ENCODE data around the gene NEGR1. TPM values are rescaled to one million over a fixed set of nuclear protein-coding genes. Genes with fewer than 3 reads are reported as not detected.

NEGR1 gene
- total and polyA plus RNA-seq, 2 experiments from 2014 or later, result 0.57 to 0.94 TPM

DNA sequence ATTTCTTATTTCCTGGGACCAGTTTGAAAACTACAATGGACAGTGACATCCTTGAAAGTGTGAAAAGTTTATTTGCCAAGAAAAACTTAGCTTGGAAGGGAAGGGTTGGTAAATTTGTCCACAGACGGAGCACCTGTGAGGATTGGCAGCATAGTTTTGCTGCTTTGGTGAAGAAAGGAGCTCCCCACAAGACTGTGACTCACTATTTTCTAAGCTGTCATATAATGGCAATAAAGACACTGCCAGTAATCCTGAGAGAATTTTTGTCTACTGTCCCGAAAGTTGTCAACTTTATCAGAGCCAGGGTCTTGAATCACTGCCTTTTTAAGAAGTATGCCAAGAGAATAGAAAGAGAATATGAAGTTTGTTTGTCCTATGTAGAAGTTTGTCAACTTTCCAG is 230.8 kb downstream of the NEGR1 start:
- Histone ChIP-seq H3K27ac (ENCODE audit: low read depth) (no peak overlapping the region), H3K4me1 (ENCODE audit: insufficient read depth) (peaks cover 13% of the 10 kb centered on the region; the same call in 1 of the 2 replicates), H3K4me3 (no peak overlapping the region), H3K4me2 (no peak overlapping the region), H3K9me2 (ENCODE audit: insufficient read depth) (no peaks in the 10 kb centered on the region), H3K36me3 (ENCODE audit: insufficient read depth) (no peaks in the 10 kb centered on the region), H3K79me2 (replicated peaks; ENCODE audit: insufficient read depth) (no peaks in the 10 kb centered on the region), H3K27me3 (ENCODE audit: insufficient read depth) (no peaks in the 10 kb centered on the region), H3F3A (replicated peaks; ENCODE audit: low read depth) (no peaks in the 10 kb centered on the region), H2AFZ (no peak overlapping the region), H4K20me1 (replicated peaks; ENCODE audit: insufficient read depth) (no peaks in the 10 kb centered on the region)
- TF ChIP-seq, protein P1, sequence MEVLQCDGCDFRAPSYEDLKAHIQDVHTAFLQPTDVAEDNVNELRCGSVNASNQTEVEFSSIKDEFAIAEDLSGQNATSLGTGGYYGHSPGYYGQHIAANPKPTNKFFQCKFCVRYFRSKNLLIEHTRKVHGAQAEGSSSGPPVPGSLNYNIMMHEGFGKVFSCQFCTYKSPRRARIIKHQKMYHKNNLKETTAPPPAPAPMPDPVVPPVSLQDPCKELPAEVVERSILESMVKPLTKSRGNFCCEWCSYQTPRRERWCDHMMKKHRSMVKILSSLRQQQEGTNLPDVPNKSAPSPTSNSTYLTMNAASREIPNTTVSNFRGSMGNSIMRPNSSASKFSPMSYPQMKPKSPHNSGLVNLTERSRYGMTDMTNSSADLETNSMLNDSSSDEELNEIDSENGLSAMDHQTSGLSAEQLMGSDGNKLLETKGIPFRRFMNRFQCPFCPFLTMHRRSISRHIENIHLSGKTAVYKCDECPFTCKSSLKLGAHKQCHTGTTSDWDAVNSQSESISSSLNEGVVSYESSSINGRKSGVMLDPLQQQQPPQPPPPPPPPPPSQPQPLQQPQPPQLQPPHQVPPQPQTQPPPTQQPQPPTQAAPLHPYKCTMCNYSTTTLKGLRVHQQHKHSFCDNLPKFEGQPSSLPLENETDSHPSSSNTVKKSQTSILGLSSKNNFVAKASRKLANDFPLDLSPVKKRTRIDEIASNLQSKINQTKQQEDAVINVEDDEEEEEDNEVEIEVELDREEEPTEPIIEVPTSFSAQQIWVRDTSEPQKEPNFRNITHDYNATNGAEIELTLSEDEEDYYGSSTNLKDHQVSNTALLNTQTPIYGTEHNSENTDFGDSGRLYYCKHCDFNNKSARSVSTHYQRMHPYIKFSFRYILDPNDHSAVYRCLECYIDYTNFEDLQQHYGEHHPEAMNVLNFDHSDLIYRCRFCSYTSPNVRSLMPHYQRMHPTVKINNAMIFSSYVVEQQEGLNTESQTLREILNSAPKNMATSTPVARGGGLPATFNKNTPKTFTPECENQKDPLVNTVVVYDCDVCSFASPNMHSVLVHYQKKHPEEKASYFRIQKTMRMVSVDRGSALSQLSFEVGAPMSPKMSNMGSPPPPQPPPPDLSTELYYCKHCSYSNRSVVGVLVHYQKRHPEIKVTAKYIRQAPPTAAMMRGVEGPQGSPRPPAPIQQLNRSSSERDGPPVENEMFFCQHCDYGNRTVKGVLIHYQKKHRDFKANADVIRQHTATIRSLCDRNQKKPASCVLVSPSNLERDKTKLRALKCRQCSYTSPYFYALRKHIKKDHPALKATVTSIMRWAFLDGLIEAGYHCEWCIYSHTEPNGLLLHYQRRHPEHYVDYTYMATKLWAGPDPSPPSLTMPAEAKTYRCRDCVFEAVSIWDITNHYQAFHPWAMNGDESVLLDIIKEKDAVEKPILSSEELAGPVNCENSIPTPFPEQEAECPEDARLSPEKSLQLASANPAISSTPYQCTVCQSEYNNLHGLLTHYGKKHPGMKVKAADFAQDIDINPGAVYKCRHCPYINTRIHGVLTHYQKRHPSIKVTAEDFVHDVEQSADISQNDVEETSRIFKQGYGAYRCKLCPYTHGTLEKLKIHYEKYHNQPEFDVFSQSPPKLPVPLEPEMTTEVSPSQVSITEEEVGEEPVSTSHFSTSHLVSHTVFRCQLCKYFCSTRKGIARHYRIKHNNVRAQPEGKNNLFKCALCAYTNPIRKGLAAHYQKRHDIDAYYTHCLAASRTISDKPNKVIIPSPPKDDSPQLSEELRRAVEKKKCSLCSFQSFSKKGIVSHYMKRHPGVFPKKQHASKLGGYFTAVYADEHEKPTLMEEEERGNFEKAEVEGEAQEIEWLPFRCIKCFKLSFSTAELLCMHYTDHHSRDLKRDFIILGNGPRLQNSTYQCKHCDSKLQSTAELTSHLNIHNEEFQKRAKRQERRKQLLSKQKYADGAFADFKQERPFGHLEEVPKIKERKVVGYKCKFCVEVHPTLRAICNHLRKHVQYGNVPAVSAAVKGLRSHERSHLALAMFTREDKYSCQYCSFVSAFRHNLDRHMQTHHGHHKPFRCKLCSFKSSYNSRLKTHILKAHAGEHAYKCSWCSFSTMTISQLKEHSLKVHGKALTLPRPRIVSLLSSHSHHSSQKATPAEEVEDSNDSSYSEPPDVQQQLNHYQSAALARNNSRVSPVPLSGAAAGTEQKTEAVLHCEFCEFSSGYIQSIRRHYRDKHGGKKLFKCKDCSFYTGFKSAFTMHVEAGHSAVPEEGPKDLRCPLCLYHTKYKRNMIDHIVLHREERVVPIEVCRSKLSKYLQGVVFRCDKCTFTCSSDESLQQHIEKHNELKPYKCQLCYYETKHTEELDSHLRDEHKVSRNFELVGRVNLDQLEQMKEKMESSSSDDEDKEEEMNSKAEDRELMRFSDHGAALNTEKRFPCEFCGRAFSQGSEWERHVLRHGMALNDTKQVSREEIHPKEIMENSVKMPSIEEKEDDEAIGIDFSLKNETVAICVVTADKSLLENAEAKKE (CRISPR knock-in tag; IDR thresholded peaks at IDR 0.05), result no peak
- no peak for TF ChIP-seq ZNF114 (CRISPR knock-in tag; IDR thresholded peaks at IDR 0.05)
- TF ChIP-seq, protein P2, sequence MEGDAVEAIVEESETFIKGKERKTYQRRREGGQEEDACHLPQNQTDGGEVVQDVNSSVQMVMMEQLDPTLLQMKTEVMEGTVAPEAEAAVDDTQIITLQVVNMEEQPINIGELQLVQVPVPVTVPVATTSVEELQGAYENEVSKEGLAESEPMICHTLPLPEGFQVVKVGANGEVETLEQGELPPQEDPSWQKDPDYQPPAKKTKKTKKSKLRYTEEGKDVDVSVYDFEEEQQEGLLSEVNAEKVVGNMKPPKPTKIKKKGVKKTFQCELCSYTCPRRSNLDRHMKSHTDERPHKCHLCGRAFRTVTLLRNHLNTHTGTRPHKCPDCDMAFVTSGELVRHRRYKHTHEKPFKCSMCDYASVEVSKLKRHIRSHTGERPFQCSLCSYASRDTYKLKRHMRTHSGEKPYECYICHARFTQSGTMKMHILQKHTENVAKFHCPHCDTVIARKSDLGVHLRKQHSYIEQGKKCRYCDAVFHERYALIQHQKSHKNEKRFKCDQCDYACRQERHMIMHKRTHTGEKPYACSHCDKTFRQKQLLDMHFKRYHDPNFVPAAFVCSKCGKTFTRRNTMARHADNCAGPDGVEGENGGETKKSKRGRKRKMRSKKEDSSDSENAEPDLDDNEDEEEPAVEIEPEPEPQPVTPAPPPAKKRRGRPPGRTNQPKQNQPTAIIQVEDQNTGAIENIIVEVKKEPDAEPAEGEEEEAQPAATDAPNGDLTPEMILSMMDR (conservative IDR thresholded peaks at IDR 0.05; ENCODE audit: low read depth in 2 of 2), result no peak
- TF ChIP-seq, protein P3, sequence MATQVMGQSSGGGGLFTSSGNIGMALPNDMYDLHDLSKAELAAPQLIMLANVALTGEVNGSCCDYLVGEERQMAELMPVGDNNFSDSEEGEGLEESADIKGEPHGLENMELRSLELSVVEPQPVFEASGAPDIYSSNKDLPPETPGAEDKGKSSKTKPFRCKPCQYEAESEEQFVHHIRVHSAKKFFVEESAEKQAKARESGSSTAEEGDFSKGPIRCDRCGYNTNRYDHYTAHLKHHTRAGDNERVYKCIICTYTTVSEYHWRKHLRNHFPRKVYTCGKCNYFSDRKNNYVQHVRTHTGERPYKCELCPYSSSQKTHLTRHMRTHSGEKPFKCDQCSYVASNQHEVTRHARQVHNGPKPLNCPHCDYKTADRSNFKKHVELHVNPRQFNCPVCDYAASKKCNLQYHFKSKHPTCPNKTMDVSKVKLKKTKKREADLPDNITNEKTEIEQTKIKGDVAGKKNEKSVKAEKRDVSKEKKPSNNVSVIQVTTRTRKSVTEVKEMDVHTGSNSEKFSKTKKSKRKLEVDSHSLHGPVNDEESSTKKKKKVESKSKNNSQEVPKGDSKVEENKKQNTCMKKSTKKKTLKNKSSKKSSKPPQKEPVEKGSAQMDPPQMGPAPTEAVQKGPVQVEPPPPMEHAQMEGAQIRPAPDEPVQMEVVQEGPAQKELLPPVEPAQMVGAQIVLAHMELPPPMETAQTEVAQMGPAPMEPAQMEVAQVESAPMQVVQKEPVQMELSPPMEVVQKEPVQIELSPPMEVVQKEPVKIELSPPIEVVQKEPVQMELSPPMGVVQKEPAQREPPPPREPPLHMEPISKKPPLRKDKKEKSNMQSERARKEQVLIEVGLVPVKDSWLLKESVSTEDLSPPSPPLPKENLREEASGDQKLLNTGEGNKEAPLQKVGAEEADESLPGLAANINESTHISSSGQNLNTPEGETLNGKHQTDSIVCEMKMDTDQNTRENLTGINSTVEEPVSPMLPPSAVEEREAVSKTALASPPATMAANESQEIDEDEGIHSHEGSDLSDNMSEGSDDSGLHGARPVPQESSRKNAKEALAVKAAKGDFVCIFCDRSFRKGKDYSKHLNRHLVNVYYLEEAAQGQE (IDR thresholded peaks at IDR 0.05; ENCODE audit: unreplicated experiment), result no peak
- no peak for TF ChIP-seq NANOG (IDR thresholded peaks at IDR 0.05; ENCODE audit: borderline replicate concordance)
- no peak for TF ChIP-seq EZH2phosphoT487 (IDR thresholded peaks at IDR 0.05; ENCODE audit: unreplicated experiment)
- TF ChIP-seq STAT1 (IDR thresholded peaks at IDR 0.05; ENCODE audit: unreplicated experiment), result no peak
- TF ChIP-seq EZH2 (IDR thresholded peaks at IDR 0.05; ENCODE audit: low read depth, unreplicated experiment), result no peak
- TF ChIP-seq CREB1 (CRISPR knock-in tag; IDR thresholded peaks at IDR 0.05; ENCODE audit: low read depth), result no peak
- ATAC-seq, result no peak
- H3K27me3 Mint-ChIP-seq (ENCODE audit: insufficient read depth, low read depth, poor library complexity), result no peaks in the 10 kb centered on the region
- H3K27ac Mint-ChIP-seq, result peak overlapping the region; percentile 63; the same call in 1 of the 2 replicates
- no peak overlapping the region for H3K4me3 Mint-ChIP-seq
- no peaks in the 10 kb centered on the region for H3K9me3 Mint-ChIP-seq
- H3K4me1 Mint-ChIP-seq, result peaks cover 15% of the 10 kb centered on the region
- no peak for DNase-seq (ENCODE audit: low spot score)
- no peaks in the 10 kb centered on the region for H3K36me3 Mint-ChIP-seq (ENCODE audit: low read depth)

Measured in GM23338 (cell line).